RWPE2 (cell line): ENCODE results near the gene CHD2.
A peak's percentile ranks its signal among the peaks of the same experiment; 100 is the strongest.

Source experiments
- ATAC-seq: fragments of 200-7000 bp; cut with Tn5 transposase; 3 replicates; pipeline ENCODE4 v1.9.1; 2021; ENCODE audit warnings: low read depth
- DNase-seq: peaks from one replicate; pipeline ENCODE4 v3.0.0-alpha.2; 2020; ENCODE audit warnings: low spot score
- H3K27ac ChIP-seq: fragments of 450-650 bp; 2 replicates; pipeline ENCODE4 v1.5.1; 2017; ENCODE audit warnings: mild to moderate bottlenecking; ENCODE audit not compliant: poor library complexity, severe bottlenecking
- H3K27me3 ChIP-seq: fragments of 250-450 bp; sonication (Bioruptor Pico); 2 replicates; pipeline ENCODE4 v1.5.1; 2021; ENCODE audit warnings: mild to moderate bottlenecking, moderate library complexity; ENCODE audit not compliant: insufficient read depth, poor library complexity, severe bottlenecking
- H3K36me3 ChIP-seq: fragments of 250-450 bp; sonication (Bioruptor Pico); 2 replicates; pipeline ENCODE4 v1.5.1; 2020; ENCODE audit warnings: low read depth, mild to moderate bottlenecking, moderate library complexity
- H3K4me1 ChIP-seq: fragments of 250-450 bp; sonication (Bioruptor Pico); 2 replicates; pipeline ENCODE4 v1.5.1; 2021; ENCODE audit warnings: mild to moderate bottlenecking, moderate library complexity; ENCODE audit not compliant: insufficient read depth, poor library complexity, severe bottlenecking
- H3K4me3 ChIP-seq: fragments of 250-450 bp; sonication (Bioruptor Pico); 2 replicates; pipeline ENCODE4 v1.5.1; 2021; ENCODE audit warnings: mild to moderate bottlenecking, moderate library complexity; ENCODE audit not compliant: severe bottlenecking
- H3K9me3 ChIP-seq: fragments of 250-450 bp; sonication (Bioruptor Pico); 2 replicates; pipeline ENCODE4 v1.5.1; 2021; ENCODE audit warnings: mild to moderate bottlenecking, moderate library complexity; ENCODE audit not compliant: severe bottlenecking
- CTCF ChIP-seq: fragments of 450-650 bp; IDR thresholded peaks from one replicate; pipeline ENCODE4 v1.5.1; 2017; ENCODE audit warnings: mild to moderate bottlenecking, moderate library complexity; ENCODE audit not compliant: poor library complexity, severe bottlenecking

The CHD2 gene

GRCh38 chr15:93044301-93045190, 144.4 kb downstream of the CHD2 start:
- peak; percentile 4; the same call in 1 of the 3 replicates for ATAC-seq
- no peaks in the 10 kb centered on the region for H3K27me3 ChIP-seq
- TF ChIP-seq CTCF, result no peak
- no peak overlapping the region for H3K4me3 ChIP-seq
- H3K9me3 ChIP-seq, result peaks cover 3% of the 10 kb centered on the region
- no peaks in the 10 kb centered on the region for H3K36me3 ChIP-seq
- no peak overlapping the region for H3K27ac ChIP-seq
- no peak for DNase-seq
- no peaks in the 10 kb centered on the region for H3K4me1 ChIP-seq

GRCh38 chr15:93045191-93045785, 145.2 kb downstream of the CHD2 start:
- no peak for TF ChIP-seq CTCF
- H3K27ac ChIP-seq, result no peak overlapping the region
- H3K9me3 ChIP-seq, result peaks cover 3% of the 10 kb centered on the region
- H3K4me1 ChIP-seq, result no peaks in the 10 kb centered on the region
- DNase-seq, result no peak
- no peaks in the 10 kb centered on the region for H3K36me3 ChIP-seq
- ATAC-seq, result no peak
- no peaks in the 10 kb centered on the region for H3K27me3 ChIP-seq
- no peak overlapping the region for H3K4me3 ChIP-seq

- no peaks in the 10 kb centered on the region for H3K36me3 ChIP-seq
- H3K27me3 ChIP-seq, result no peaks in the 10 kb centered on the region
- peaks cover 3% of the 10 kb centered on the region for H3K9me3 ChIP-seq
- DNase-seq, result no peak
- H3K4me3 ChIP-seq, result no peak overlapping the region
- no peak for TF ChIP-seq CTCF
- no peaks in the 10 kb centered on the region for H3K4me1 ChIP-seq
- no peak for ATAC-seq
- H3K27ac ChIP-seq, result no peak overlapping the region
Measured at GRCh38 chr15:93046120-93046519, 146.0 kb downstream of the CHD2 start.

GRCh38 chr15:93046721-93047120, 146.6 kb downstream of the CHD2 start:
- no peak for TF ChIP-seq CTCF
- no peak for DNase-seq
- Histone ChIP-seq H3K4me1 (no peaks in the 10 kb centered on the region), H3K27ac (no peak overlapping the region), H3K36me3 (no peaks in the 10 kb centered on the region), H3K9me3 (peaks cover 3% of the 10 kb centered on the region), H3K27me3 (no peaks in the 10 kb centered on the region), H3K4me3 (no peak overlapping the region)
- no peak for ATAC-seq
